HEK293T (cell line): Measurements from ENCODE around the gene FAM107B.

Source experiments
- CTCF ChIA-PET: fragments of 350-600 bp; formaldehyde crosslinking; extraction: SDS; loops from one replicate; lab custom pipeline; 2021; ENCODE audit warnings: antibody characterized with exemption, inconsistent platforms; lab: Yijun Ruan, JAX
- POLR2A ChIA-PET: fragments of 350-600 bp; formaldehyde crosslinking; extraction: SDS; loops from one replicate; lab custom pipeline; 2020; ENCODE audit warnings: antibody characterized with exemption, inconsistent platforms; lab: Yijun Ruan, JAX
- DNase-seq: peaks from one replicate; pipeline ENCODE4 v3.0.0; 2012; ENCODE audit warnings: mixed read lengths; ENCODE audit errors: extremely low spot score
- ARNT ChIP-seq: fragments of 450-650 bp; IDR thresholded peaks from 2 replicates; pipeline ENCODE4 v1.6.1; 2017; ENCODE audit warnings: mild to moderate bottlenecking
- BHLHE40 ChIP-seq: fragments of 450-650 bp; IDR thresholded peaks from 2 replicates; pipeline ENCODE4 v1.6.1; 2016; ENCODE audit warnings: mild to moderate bottlenecking, moderate library complexity, borderline replicate concordance
- CTBP1 ChIP-seq: fragments of 450-650 bp; IDR thresholded peaks from 2 replicates; pipeline ENCODE4 v1.6.1; 2016; ENCODE audit warnings: borderline replicate concordance
- ELF4 ChIP-seq: fragments of 450-650 bp; IDR thresholded peaks from 2 replicates; pipeline ENCODE4 v1.6.1; 2017; ENCODE audit warnings: antibody characterized with exemption
- FOXA1 ChIP-seq: fragments of 450-650 bp; IDR thresholded peaks from 2 replicates; pipeline ENCODE4 v1.6.1; 2016; ENCODE audit warnings: mild to moderate bottlenecking
- FOXK2 ChIP-seq: fragments of 450-650 bp; IDR thresholded peaks from 2 replicates; pipeline ENCODE4 v1.6.1; 2016; ENCODE audit warnings: mild to moderate bottlenecking
- FOXM1 ChIP-seq: fragments of 450-650 bp; IDR thresholded peaks from 2 replicates; pipeline ENCODE4 v1.6.1; 2017; ENCODE audit warnings: mild to moderate bottlenecking, borderline replicate concordance
- HDGF ChIP-seq: fragments of 450-650 bp; IDR thresholded peaks from 2 replicates; pipeline ENCODE4 v1.6.1; 2017; ENCODE audit warnings: antibody characterized with exemption, borderline replicate concordance
- L3MBTL2 ChIP-seq: fragments of 450-650 bp; conservative IDR thresholded peaks from 2 replicates; pipeline ENCODE4 v1.6.1; 2016; ENCODE audit warnings: mild to moderate bottlenecking
- LEF1 ChIP-seq: fragments of 450-650 bp; IDR thresholded peaks from 2 replicates; pipeline ENCODE4 v1.6.1; 2017; ENCODE audit warnings: mild to moderate bottlenecking, borderline replicate concordance
- NFRKB ChIP-seq: fragments of 450-650 bp; IDR thresholded peaks from 2 replicates; pipeline ENCODE4 v1.6.1; 2016; ENCODE audit warnings: mild to moderate bottlenecking, moderate library complexity
- PKNOX1 ChIP-seq: fragments of 450-650 bp; IDR thresholded peaks from 2 replicates; pipeline ENCODE4 v1.6.1; 2016
- SP1 ChIP-seq: fragments of 450-650 bp; IDR thresholded peaks from 2 replicates; pipeline ENCODE4 v1.6.1; 2017
- SUZ12 ChIP-seq: fragments of 450-650 bp; IDR thresholded peaks from 2 replicates; pipeline ENCODE4 v1.6.1; 2016; ENCODE audit warnings: mild to moderate bottlenecking
- TARDBP ChIP-seq: fragments of 450-650 bp; IDR thresholded peaks from 2 replicates; pipeline ENCODE4 v1.6.1; 2016
- ZNF384 ChIP-seq: fragments of 450-650 bp; IDR thresholded peaks from 2 replicates; pipeline ENCODE4 v1.6.1; 2016

Gene FAM107B

GRCh38 chr10:14742815-14743214 is 31.9 kb downstream of the FAM107B start:
- POLR2A ChIA-PET = no interaction called here
- CTCF ChIA-PET = interaction anchor here (0.7 kb wide), 1 partner anchor 71 kb away, joined by 5 read pairs; no protein-coding TSS in a partner anchor
- no peak for DNase-seq
- no peak for TF ChIP-seq HDGF
- no peak for TF ChIP-seq ELF4
- TF ChIP-seq ARNT = no peak
- no peak for TF ChIP-seq SUZ12
- no peak for TF ChIP-seq TARDBP
- TF ChIP-seq CTBP1 = no peak
- TF ChIP-seq FOXK2 = no peak
- TF ChIP-seq ZNF384 = no peak
- TF ChIP-seq L3MBTL2 = no peak
- no peak for TF ChIP-seq FOXM1
- no peak for TF ChIP-seq SP1
- no peak for TF ChIP-seq FOXA1
- TF ChIP-seq LEF1 = no peak
- no peak for TF ChIP-seq NFRKB
- no peak for TF ChIP-seq PKNOX1
- no peak for TF ChIP-seq BHLHE40

GRCh38 chr10:14742382-14742781 is 32.3 kb downstream of the FAM107B start:
- CTCF ChIA-PET = no interaction called here
- TF ChIP-seq BHLHE40 = no peak
- TF ChIP-seq NFRKB = no peak
- no peak for TF ChIP-seq ZNF384
- POLR2A ChIA-PET = no interaction called here
- no peak for DNase-seq

GRCh38 chr10:14740684-14741247 is 33.9 kb downstream of the FAM107B start:
- DNase-seq = no peak
- CTCF ChIA-PET = no interaction called here
- POLR2A ChIA-PET = no interaction called here
- TF ChIP-seq BHLHE40 = no peak

GRCh38 chr10:14737808-14738545 is 36.7 kb downstream of the FAM107B start:
- no peak for DNase-seq
- TF ChIP-seq CTBP1 (no peak), HDGF (no peak)
- CTCF ChIA-PET = interaction anchor here (0.7 kb wide), 1 partner anchor 85 kb away, joined by 5 read pairs; no protein-coding TSS in a partner anchor
- POLR2A ChIA-PET = no interaction called here

GRCh38 chr10:14736600-14737081 is 38.1 kb downstream of the FAM107B start:
- DNase-seq = no peak
- ChIA-PET POLR2A (no interaction called here), CTCF (no interaction called here)
- no peak for TF ChIP-seq FOXK2
- no peak for TF ChIP-seq BHLHE40
- TF ChIP-seq ZNF384 = no peak
- TF ChIP-seq LEF1 = no peak
- TF ChIP-seq ELF4 = no peak
- TF ChIP-seq PKNOX1 = peak; percentile 55; the same call in 1 of the 2 replicates

GRCh38 chr10:14736043-14736442 is 38.7 kb downstream of the FAM107B start:
- no peak for DNase-seq
- POLR2A ChIA-PET = no interaction called here
- TF ChIP-seq HDGF (no peak), SP1 (no peak), ZNF384 (no peak), TARDBP (no peak), ELF4 (no peak), FOXA1 (no peak), ARNT (no peak)
- CTCF ChIA-PET = no interaction called here

- POLR2A ChIA-PET = no interaction called here
- CTCF ChIA-PET = no interaction called here
- TF ChIP-seq FOXK2 (no peak), PKNOX1 (peak; percentile 83)
- DNase-seq = no peak
Observed at GRCh38 chr10:14731875-14732512, 42.7 kb downstream of the FAM107B start.
